ENCODE measurements around the gene JAKMIP2.

Gene JAKMIP2

GRCh38 chr5:147675168-147675567 lies 107.4 kb downstream of the JAKMIP2 start:
- DNase-seq (ENCODE audit: low read depth) = no peak

DNA sequence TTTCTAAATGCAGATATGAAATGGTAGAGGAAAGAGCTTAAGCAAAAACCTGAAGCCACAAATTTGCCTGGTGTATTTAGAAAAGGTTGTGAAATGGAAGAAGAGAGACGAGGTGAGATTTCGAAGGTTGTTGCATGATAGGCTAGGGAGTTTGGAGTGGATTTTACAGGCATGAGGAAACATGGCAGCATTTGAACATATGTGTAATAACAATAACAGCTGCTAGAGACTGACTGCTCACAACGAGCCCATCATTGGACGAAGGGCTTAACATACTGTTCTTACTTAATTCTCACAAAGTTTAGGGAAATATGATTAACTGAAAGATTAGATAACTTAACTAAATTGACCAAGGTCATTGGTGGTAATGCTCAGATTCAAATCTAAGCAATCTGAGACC lies 108.1 kb downstream of the JAKMIP2 start:
- no peak overlapping the region for H3K4me3 ChIP-seq (ENCODE audit: low read depth, low read length)
- TF ChIP-seq CTCF (IDR thresholded peaks at IDR 0.05; ENCODE audit: insufficient read depth, low read depth, low read length, missing control alignments) = no peak
- DNase-seq (ENCODE audit: low read depth) = no peak

More at GRCh38 chr5:147675168-147675567, 107.4 kb downstream of the JAKMIP2 start:
- TF ChIP-seq CTCF (IDR thresholded peaks at IDR 0.05; ENCODE audit: insufficient read depth, low read depth, low read length, missing control alignments) = no peak
- no peak overlapping the region for H3K4me3 ChIP-seq (ENCODE audit: low read depth, low read length)

- no peak for DNase-seq (ENCODE audit: low read depth)
- no peak overlapping the region for H3K4me3 ChIP-seq (ENCODE audit: low read depth, low read length)
- TF ChIP-seq CTCF (IDR thresholded peaks at IDR 0.05; ENCODE audit: insufficient read depth, low read depth, low read length, missing control alignments) = no peak
These were observed 108.7 kb downstream of the JAKMIP2 start for GRCh38 chr5:147673791-147674190.

DNA sequence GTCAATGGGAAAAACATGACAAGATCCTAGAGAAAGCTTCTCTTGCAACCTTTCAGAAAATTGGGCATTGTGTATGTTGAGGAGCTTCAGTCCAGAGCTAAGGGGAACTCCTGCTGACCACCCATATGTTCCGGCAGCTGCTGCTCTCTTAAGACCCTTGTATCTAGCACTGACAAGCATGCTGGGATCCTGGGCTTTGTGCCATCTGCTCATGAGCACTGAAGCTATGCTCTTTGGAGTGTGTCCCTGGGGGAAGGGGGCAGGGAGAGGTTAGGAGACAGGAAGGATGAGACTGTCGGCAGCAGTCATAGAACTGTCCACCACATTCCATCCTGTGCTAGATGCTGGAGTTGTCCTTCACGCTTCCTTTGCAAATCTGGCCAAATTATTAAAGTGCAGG lies 109.3 kb downstream of the JAKMIP2 start:
- TF ChIP-seq CTCF (IDR thresholded peaks at IDR 0.05; ENCODE audit: insufficient read depth, low read depth, low read length, missing control alignments) = no peak
- DNase-seq (ENCODE audit: low read depth) = no peak
- H3K4me3 ChIP-seq (ENCODE audit: low read depth, low read length) = no peak overlapping the region

- TF ChIP-seq CTCF (IDR thresholded peaks at IDR 0.05; ENCODE audit: insufficient read depth, low read depth, low read length, missing control alignments) = no peak
- DNase-seq (ENCODE audit: low read depth) = no peak
- no peak overlapping the region for H3K4me3 ChIP-seq (ENCODE audit: low read depth, low read length)
These were observed 111.2 kb downstream of the JAKMIP2 start for GRCh38 chr5:147671365-147671764.

DNA sequence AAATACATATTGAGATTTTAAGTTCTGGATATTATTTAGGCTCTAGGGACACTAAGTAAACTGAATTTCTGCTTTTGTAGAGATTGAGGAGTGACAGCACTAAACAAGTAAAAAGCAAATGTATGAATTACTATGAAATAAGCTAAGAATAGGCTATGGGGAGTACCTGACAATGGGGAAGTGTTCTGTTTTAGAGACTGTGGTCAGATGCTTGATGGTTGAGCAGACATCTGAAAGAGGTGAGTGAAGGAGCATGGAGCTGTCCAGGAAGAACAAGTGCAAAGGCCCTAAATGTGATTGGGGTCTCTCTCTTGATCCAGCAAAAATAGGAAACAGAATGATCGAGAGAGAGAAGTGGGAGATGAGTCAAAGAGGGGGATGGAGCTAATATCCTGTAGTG lies 111.7 kb downstream of the JAKMIP2 start:
- H3K4me3 ChIP-seq (ENCODE audit: low read depth, low read length) = no peak overlapping the region
- TF ChIP-seq CTCF (IDR thresholded peaks at IDR 0.05; ENCODE audit: insufficient read depth, low read depth, low read length, missing control alignments) = no peak
- no peak for DNase-seq (ENCODE audit: low read depth)

- H3K4me3 ChIP-seq (ENCODE audit: low read depth, low read length) = no peak overlapping the region
- no peak for TF ChIP-seq CTCF (IDR thresholded peaks at IDR 0.05; ENCODE audit: insufficient read depth, low read depth, low read length, missing control alignments)
- no peak for DNase-seq (ENCODE audit: low read depth)
These were observed 113.2 kb downstream of the JAKMIP2 start for GRCh38 chr5:147669169-147669869.
